ENCODE data around the gene SSX2. TPM values are rescaled to one million over a fixed set of nuclear protein-coding genes. Genes with fewer than 3 reads are reported as not detected.

The SSX2 gene
- total and polyA plus RNA-seq, 4 donors = not detected

Small RNA genes lying within 50 kb of the gene (small RNA-seq; reads per million reads assigned to genes)
- gene AC244505.3 = not detected
- gene AC244505.5 = not detected
- not detected for gene AL450023.3
- not detected for gene RNA5SP504

Other genes starting within 250 kb of the SSX2 start
- not detected for gene XAGE1A, start 211.4 kb downstream of the SSX2 start, total RNA-seq
- not detected for gene XAGE1A, start 211.4 kb downstream of the SSX2 start, polyA plus RNA-seq
- gene XAGE1B, start 190.1 kb downstream of the SSX2 start, total RNA-seq = not detected
- gene XAGE1B, start 190.1 kb downstream of the SSX2 start, polyA plus RNA-seq = not detected
- gene SSX7, start 52.3 kb downstream of the SSX2 start, total RNA-seq = not detected
- gene SSX7, start 52.3 kb downstream of the SSX2 start, polyA plus RNA-seq = not detected
- gene SSX2B, start 44.1 kb upstream of the SSX2 start, total RNA-seq = not detected
- gene SSX2B, start 44.1 kb upstream of the SSX2 start, polyA plus RNA-seq = not detected
- gene SPANXN5, start 90.2 kb upstream of the SSX2 start, total RNA-seq = not detected
- gene SPANXN5, start 90.2 kb upstream of the SSX2 start, polyA plus RNA-seq = not detected
- gene XAGE5, start 104.1 kb upstream of the SSX2 start, total RNA-seq = not detected
- not detected for gene XAGE5, start 104.1 kb upstream of the SSX2 start, polyA plus RNA-seq
- gene XAGE3, start 160.9 kb upstream of the SSX2 start, total RNA-seq = not detected
- under 1 TPM in 1 of 2 donors, not detected in 1; 0.61 TPM for gene XAGE3, start 160.9 kb upstream of the SSX2 start, polyA plus RNA-seq
- gene FAM156B, start 190.2 kb upstream of the SSX2 start, total RNA-seq = 1 to 10 TPM; 3.5 to 8.8 TPM
- gene FAM156B, start 190.2 kb upstream of the SSX2 start, polyA plus RNA-seq = 1 to 10 TPM; 4.2 to 5.2 TPM

Data from liver (tissue), 5 donors.